AG08395 (cell line): ENCODE results near the gene SAMHD1.
"Not testable (repeated sequence)": the region's sequence is repeated elsewhere in the genome, so short reads cannot be mapped to it uniquely, and the experiment has no call there.

Experiments used
- DNase-seq: peaks from one replicate; pipeline ENCODE4 v3.0.0; 2012; ENCODE audit warnings: mixed read lengths, low spot score

Gene SAMHD1

DNA sequence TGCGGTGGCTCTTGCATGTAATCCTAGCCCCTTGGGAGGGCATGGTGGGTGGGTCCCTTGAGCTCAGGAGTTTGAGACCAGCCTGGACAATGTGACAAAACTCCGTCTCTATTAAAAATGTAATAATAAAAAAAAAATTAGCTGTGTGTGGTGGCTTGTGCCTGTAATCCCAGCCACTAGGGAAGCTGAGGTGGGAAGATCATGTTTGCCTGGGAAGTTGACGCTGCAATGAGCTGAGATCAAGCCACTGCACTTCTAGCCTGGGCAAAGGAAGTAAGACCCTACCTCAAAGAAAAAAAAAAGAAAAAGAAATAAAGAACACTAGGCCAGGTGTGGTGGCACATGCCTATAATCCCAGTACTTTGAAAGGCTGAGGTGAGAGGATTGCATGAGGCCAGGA is 4.5 kb upstream of the SAMHD1 start:
- DNase-seq, result no peak

GRCh38 chr20:36951979-36952738 is 651 bp upstream of the SAMHD1 start:
- DNase-seq, result no peak

- DNase-seq, result peak; percentile 31
Observed at GRCh38 chr20:36950414-36951197, 902 bp downstream of the SAMHD1 start.

GRCh38 chr20:36941401-36941835 is 10.1 kb downstream of the SAMHD1 start:
- no peak for DNase-seq

DNA sequence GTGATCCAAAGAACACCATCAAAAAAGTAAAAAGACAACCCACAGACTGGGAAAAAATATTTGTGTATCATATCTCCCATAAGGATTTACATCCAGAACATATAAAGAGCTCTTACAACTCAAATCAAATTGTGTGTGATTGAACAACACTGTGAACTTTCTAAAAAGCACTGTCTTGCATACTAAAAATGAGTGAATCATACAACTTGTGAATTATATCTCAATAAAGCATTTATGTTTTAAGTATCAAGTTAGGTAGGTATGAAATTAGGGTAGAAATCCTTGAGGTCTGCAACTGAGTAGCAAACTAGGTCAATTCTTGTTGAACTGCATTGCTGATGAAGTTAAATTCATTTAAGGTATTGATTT is 14.1 kb downstream of the SAMHD1 start:
- DNase-seq, result no peak

- DNase-seq, result not testable (repeated sequence)
Observed at GRCh38 chr20:36936761-36937401, 14.6 kb downstream of the SAMHD1 start.

DNA sequence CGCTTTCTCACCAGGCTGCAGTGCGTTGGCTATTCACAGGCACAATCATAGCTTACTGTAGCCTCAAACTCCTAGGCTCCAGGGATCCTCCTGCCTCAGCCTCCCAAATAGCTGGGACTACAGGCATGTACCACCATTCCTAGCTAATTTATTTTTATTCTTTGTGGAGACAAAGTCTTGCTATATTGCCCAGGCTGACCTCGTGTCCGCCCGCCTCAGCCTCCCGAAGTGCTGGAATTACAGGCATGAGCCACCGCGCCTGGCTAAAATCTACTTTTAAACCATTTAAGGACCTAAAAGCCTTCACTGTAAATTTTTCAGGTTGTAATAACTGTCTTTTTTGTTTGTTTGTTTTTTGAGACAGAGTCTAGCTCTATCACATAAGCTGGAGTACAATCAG is 15.2 kb downstream of the SAMHD1 start:
- no peak for DNase-seq

- DNase-seq, result not testable (repeated sequence)
Observed at GRCh38 chr20:36933571-36933970, 17.9 kb downstream of the SAMHD1 start.

- peak; percentile 29 for DNase-seq
Observed at GRCh38 chr20:36932476-36933426, 18.8 kb downstream of the SAMHD1 start.

GRCh38 chr20:36932067-36932466 is 19.4 kb downstream of the SAMHD1 start:
- not testable (repeated sequence) for DNase-seq

GRCh38 chr20:36929691-36930090 is 21.8 kb downstream of the SAMHD1 start:
- DNase-seq, result no peak

DNA sequence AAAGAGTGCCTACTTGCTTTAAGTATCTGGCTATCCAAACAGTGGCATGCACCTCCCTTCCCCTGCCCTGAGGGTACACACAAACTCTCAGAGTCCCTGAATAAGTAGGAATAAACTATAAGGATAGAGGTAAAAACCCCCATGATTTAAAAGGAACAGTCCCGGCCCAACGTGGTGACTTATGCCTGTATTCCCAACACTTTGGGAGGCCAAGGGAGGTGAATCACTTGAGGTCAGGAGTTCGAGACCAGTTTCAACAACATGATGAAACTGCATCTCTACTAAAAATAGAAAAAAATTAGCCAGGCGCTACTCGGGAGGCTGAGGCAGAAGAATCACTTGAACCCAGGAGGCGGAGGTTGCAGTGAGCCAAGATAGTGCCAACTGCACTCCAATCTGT is 22.2 kb downstream of the SAMHD1 start:
- no peak for DNase-seq

- no peak for DNase-seq
Observed at GRCh38 chr20:36927704-36928103, 23.8 kb downstream of the SAMHD1 start.

GRCh38 chr20:36926653-36927200 is 24.8 kb downstream of the SAMHD1 start:
- no peak for DNase-seq

DNA sequence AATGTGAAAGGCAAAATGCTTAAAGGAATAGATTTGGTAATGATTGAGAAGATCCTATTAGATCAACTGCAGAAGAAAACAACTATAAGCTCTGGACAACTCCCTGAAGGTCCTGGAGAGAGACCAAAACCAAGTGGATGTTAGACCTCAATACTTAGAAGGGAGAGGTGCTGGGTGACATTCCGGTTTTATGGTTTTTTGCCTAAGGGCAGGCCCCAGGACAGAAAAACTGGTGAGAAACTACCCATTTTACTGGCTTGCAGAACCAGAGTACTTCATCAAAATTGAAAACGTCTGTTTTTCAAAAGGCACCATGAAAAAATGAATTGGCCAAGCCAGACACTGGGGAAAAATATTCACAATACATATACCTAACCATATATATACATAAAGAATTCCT is 26.3 kb downstream of the SAMHD1 start:
- no peak for DNase-seq

- no peak for DNase-seq
Observed at GRCh38 chr20:36924167-36925045, 27.1 kb downstream of the SAMHD1 start.

- DNase-seq, result no peak
Observed at GRCh38 chr20:36920334-36920730, 31.2 kb downstream of the SAMHD1 start.

- DNase-seq, result peak; percentile 70
Observed at GRCh38 chr20:36919715-36920333, 31.7 kb downstream of the SAMHD1 start.

GRCh38 chr20:36917943-36918342 is 33.6 kb downstream of the SAMHD1 start:
- DNase-seq, result no peak

DNA sequence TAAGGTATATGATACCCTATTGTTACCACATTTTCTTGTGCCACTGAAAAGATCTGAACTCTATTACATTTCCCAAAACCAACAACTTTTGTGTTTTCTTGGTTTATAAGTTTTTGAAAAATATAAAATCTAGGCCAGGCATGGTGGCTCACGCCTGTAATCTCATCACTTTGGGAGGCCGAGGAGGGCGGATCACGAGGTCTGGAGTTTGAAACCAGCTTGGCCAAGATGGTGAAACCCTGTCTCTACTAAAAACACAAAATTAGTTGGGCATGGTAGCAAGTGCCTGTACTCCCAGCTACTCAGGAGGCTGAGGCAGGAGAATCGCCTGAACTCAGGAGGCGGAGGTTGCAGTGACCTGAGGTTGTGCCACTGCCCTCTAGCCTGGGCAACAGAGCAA is 34.3 kb downstream of the SAMHD1 start:
- no peak for DNase-seq
